Raji (cell line): ENCODE measurements around the gene HTRA3.

Experiments
- POLR2A ChIP-seq: IDR thresholded peaks from 2 replicates; pipeline ENCODE4 v1.6.1; 2011; ENCODE audit warnings: low read depth, low read length, control low read depth; ENCODE audit not compliant: insufficient read depth

The HTRA3 gene

DNA sequence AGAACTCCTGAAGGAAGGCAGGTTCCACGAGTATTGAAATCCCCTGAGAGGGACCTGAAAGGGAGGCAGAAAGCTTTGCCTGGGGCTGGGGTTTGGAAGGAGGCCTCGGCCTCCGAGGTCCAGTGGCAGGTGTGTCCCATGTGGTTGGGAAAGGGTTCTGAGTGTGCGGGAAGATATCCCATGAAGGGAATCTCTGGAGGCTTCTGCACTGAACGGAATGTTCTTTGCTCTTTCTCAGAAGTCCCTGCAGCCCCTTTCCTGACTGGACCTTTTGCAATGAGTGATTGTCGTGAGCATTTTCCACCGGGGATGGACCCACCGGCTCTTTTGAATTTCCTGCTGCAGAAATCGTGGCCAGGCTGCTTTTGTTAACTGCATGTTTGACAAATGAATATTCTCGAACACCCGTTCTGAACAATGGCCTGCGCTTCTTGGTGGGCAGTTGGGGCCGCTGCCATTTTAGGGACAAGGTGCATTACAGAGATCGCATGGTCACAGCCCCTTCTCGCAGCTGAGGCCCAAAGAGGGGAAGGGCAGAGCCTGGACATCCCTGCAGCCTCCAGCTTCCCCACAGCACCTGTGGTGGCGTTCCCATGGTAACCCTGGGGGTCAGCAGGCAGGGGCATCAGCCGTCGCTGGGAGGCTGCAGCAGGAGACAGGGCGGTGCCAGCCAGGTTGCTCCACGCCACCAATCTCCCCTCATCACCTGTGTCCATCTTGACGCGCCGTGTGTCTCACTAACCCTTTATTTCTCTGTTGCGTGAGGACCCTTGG lies 18.3 kb upstream of the HTRA3 start:
- no peak for TF ChIP-seq POLR2A

GRCh38 chr4:8252301-8253173 lies 17.0 kb upstream of the HTRA3 start:
- no peak for TF ChIP-seq POLR2A

DNA sequence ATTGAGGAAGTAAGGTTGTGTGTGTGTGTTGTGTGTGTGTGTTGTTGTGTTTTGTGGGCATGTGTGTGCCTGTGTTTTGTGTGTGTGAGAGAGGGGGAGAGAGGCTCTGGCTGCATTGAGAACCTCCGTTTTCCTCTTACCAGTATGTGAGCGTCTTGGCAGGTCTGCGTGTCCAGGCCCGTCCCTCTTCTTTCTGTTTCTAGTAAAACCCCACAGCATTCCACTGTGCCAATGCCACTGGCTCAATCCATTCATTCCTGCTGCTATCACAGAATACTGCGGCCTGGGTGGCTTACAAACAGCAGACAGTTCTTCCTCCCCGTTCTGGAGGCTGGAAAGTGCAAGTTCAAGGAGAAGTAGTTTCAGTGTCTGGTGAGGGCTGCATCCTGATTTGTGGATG lies 15.5 kb upstream of the HTRA3 start:
- TF ChIP-seq POLR2A, result no peak

- TF ChIP-seq POLR2A, result no peak
Observed at GRCh38 chr4:8255698-8256441, 13.7 kb upstream of the HTRA3 start.

DNA sequence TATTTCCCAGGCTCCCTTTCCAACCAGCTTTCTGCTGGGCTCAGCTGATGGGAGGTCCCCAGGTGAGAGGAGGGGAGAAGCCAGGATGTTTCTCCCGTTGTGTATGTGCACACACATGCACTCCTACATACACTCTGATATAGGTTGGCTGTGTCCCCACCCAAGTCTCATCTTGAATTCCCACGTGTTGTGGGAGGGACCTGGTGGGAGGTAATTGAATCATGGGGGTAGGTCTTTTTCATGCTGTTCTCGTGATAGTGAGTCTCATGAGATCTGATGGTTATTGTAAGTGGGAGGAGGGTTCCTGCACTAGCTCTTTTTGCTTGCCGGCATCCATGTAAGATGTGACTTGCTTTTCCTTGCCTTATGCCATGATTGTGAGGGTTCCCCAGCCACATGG lies 11.7 kb upstream of the HTRA3 start:
- TF ChIP-seq POLR2A, result no peak

- no peak for TF ChIP-seq POLR2A
Observed at GRCh38 chr4:8258552-8259212, 10.9 kb upstream of the HTRA3 start.

DNA sequence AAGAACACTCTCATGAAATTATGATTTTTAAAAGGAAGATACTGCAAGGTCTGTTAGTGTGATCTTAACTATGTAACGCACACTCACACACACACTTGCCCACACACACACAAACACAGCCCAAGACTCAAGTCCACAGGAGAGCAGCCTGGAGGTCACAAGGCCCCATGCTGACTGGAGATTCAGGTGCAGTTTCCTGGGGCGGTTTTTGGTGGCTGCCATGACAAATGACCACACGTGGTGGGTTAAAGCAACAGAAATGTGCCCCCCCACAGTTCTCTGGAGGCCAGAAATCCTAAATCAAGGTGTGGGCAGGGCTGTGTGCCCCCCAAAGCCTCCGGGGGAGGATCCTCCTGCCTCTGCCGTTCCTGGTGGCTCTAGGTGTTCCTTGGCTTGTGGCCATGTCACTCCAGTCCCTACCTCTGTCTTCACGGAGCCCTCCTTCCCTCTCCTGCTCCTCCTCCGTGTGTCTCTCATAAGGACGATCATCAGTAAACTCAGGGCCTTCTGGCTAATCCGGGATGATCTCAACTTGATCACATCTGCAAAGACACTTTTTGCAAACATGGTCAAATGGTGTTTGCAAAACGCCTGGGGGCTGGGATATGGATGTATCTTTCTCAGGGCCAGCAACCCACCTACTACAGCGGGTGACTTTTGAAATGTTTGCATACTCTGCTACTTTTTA lies 9.7 kb upstream of the HTRA3 start:
- TF ChIP-seq POLR2A, result no peak

DNA sequence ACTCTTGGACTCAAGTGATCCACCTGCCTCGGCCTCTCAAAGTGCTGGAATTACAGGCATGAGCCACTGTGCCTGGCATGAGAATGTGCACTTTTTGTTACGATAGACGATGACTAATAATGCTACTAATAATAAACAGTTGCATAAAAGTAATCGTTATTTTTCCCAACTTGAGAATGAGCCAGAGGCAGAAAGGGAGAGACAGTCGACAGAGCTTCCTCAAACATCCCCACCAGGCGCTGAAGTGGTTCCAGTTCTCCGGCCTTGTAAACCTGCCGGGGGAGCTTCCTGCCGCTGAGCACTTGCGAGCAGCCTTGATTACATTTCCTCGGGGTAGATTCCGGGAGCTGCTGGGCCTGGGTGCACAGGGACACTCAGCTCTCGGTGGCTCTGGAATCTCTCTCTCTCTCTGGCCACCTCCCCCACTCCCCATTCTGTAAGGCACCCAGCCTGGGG lies 8.9 kb upstream of the HTRA3 start:
- TF ChIP-seq POLR2A, result no peak

- no peak for TF ChIP-seq POLR2A
Observed at GRCh38 chr4:8261851-8262535, 7.6 kb upstream of the HTRA3 start.

DNA sequence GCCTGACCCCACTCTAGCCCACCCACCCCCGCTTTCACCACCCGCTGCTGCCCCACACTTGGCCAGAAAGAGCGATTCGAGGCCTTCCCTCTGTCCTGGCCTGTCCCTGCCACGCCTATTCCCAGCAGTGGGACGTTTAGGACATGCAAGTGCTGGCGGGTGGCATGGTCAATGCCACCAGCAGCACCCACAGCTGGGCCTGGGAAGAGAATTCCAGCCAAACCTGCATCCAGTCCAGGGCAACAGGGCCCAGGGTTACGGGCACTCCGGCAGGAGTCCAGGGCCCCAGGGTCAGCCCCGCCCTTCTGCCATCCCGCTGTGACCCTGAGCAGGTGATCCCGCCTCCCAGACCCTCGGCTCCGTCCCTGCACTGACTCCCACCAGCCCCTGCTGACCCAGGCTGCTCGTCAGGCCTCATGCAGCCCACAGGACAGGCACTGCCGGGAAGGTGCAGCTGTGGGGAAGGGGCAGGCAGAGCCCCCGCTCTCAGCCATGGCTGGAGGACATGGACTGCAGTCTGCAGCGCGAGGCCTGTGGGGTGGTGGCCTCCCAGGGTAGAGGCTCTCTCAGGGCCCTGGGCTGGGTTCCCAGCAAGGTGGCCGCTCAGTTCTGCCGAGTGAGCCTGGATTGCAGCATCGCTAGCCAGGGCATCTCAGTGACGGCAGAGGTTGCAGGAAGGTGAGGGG lies 6.8 kb upstream of the HTRA3 start:
- no peak for TF ChIP-seq POLR2A

- TF ChIP-seq POLR2A, result no peak
Observed at GRCh38 chr4:8263397-8263796, 6.2 kb upstream of the HTRA3 start.

DNA sequence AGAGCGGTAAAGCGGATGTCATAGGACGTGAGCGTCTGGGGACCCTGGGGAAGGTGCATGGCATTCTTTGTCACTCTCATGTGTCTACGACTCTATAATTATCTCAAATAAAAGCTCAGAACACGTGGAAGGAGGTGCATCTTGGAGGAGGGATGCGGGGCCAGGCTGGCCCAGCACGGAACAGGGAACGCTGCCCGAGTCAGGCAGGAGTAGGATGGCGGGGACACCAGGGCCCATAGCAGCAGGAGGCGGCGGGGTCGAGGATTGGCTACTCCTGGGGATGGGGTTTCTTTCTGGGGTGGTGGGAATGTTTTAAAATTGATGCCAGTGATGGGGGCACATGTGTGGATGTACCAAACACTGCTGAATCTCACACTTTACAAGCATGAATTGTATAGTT lies 5.4 kb upstream of the HTRA3 start:
- TF ChIP-seq POLR2A, result no peak
